GM18870 (cell line): Measurements from ENCODE around the gene NR2E3.

Experiments
- ATAC-seq: cut with Tn5 transposase; IDR thresholded peaks from one replicate; pipeline ENCODE4 v1.9.1; 2021; ENCODE audit warnings: moderate library complexity; ENCODE audit not compliant: unreplicated experiment

The NR2E3 gene

GRCh38 chr15:71790081-71790480, 20.3 kb upstream of the NR2E3 start:
- ATAC-seq, result no peak

- no peak for ATAC-seq
Observed at GRCh38 chr15:71791975-71792374, 18.4 kb upstream of the NR2E3 start.

- ATAC-seq, result no peak
Observed at GRCh38 chr15:71792521-71792920, 17.8 kb upstream of the NR2E3 start.

GRCh38 chr15:71798641-71799040, 11.7 kb upstream of the NR2E3 start:
- ATAC-seq, result no peak

GRCh38 chr15:71800190-71800589, 10.2 kb upstream of the NR2E3 start:
- no peak for ATAC-seq

- no peak for ATAC-seq
Observed at GRCh38 chr15:71800835-71801745, 9.3 kb upstream of the NR2E3 start.

- ATAC-seq, result no peak
Observed at GRCh38 chr15:71801935-71802655, 8.3 kb upstream of the NR2E3 start.

- no peak for ATAC-seq
Observed at GRCh38 chr15:71802770-71803169, 7.6 kb upstream of the NR2E3 start.

- no peak for ATAC-seq
Observed at GRCh38 chr15:71804226-71804625, 6.1 kb upstream of the NR2E3 start.

- ATAC-seq, result no peak
Observed at GRCh38 chr15:71804695-71805470, 5.5 kb upstream of the NR2E3 start.

GRCh38 chr15:71806452-71806931, 3.9 kb upstream of the NR2E3 start:
- no peak for ATAC-seq

- no peak for ATAC-seq
Observed at GRCh38 chr15:71807125-71807629, 3.2 kb upstream of the NR2E3 start.

- ATAC-seq, result no peak
Observed at GRCh38 chr15:71807691-71808091, 2.7 kb upstream of the NR2E3 start.

GRCh38 chr15:71808311-71809020, 1.9 kb upstream of the NR2E3 start:
- ATAC-seq, result no peak

- ATAC-seq, result no peak
Observed at GRCh38 chr15:71809346-71809745, 1.0 kb upstream of the NR2E3 start.

- no peak for ATAC-seq
Observed at GRCh38 chr15:71811036-71811736, 832 bp downstream of the NR2E3 start.

- no peak for ATAC-seq
Observed at GRCh38 chr15:71811752-71812735, 1.7 kb downstream of the NR2E3 start.

- ATAC-seq, result no peak
Observed at GRCh38 chr15:71812966-71813722, 2.8 kb downstream of the NR2E3 start.
